H1 (cell line): ENCODE data around the gene PCED1B. TPM values are rescaled to one million over a fixed set of nuclear protein-coding genes. Genes with fewer than 3 reads are reported as not detected.

ENCODE experiments used
- CTCF ChIA-PET: fragments of 300-600 bp; sonication (Branson Sonifier 250); formaldehyde crosslinking; loops from one replicate; lab custom pipeline; 2021; ENCODE audit not compliant: partially characterized antibody; lab: Charles Lee
- POLR2A ChIA-PET: fragments of 300-600 bp; sonication (Branson Sonifier 250); formaldehyde crosslinking; loops from one replicate; lab custom pipeline; 2021; ENCODE audit warnings: inconsistent platforms; ENCODE audit not compliant: partially characterized antibody; lab: Charles Lee
- DNase-seq, 2 experiments: peaks; one replicate each; pipeline versions ENCODE4 v3.0.0 to v3.0.0-alpha.2; 2010 to 2022; ENCODE audit warnings: low spot score in 2 of 2, low read depth in 1 of 2, mixed read lengths in 1 of 2
- FAIRE-seq: peaks from 2 replicates; lab custom pipeline; 2011; peaks lifted over from hg19 to GRCh38; lab: Jason Lieb, UNC
- H2AFZ ChIP-seq: 2 replicates; pipeline ENCODE4 v1.8.1; 2012; ENCODE audit warnings: low read length, inconsistent platforms
- H2AK5ac ChIP-seq: 2 replicates; pipeline ENCODE4 v1.6.1; 2013; ENCODE audit warnings: low read depth, low read length
- H2BK120ac ChIP-seq: replicated peaks from 2 replicates; pipeline ENCODE3; 2013; ENCODE audit warnings: low read depth, low read length, inconsistent platforms
- H2BK12ac ChIP-seq: 2 replicates; pipeline ENCODE4 v1.6.1; 2013; ENCODE audit warnings: low read depth, low read length
- H2BK15ac ChIP-seq: 2 replicates; pipeline ENCODE4 v1.6.1; 2013; ENCODE audit warnings: low read length
- H2BK20ac ChIP-seq: 2 replicates; pipeline ENCODE4 v1.6.1; 2013; ENCODE audit warnings: low read length
- H2BK5ac ChIP-seq: 2 replicates; pipeline ENCODE4 v1.6.1; 2013; ENCODE audit warnings: low read depth, low read length
- H3K14ac ChIP-seq: 2 replicates; pipeline ENCODE4 v1.6.1; 2013; ENCODE audit warnings: inconsistent platforms; ENCODE audit not compliant: insufficient read length
- H3K18ac ChIP-seq: 2 replicates; pipeline ENCODE4 v1.6.1; 2013; ENCODE audit warnings: low read length; ENCODE audit errors: extremely low read depth
- H3K23ac ChIP-seq: 2 replicates; pipeline ENCODE4 v1.6.1; 2013; ENCODE audit warnings: inconsistent platforms; ENCODE audit not compliant: insufficient read length
- H3K23me2 ChIP-seq: 2 replicates; pipeline ENCODE4 v1.6.1; 2013; ENCODE audit warnings: low read depth, low read length
- H3K27ac ChIP-seq: 2 replicates; pipeline ENCODE4 v1.6.1; 2011; ENCODE audit warnings: low read depth, low read length, inconsistent platforms
- H3K27me3 ChIP-seq, 4 experiments: replicated peaks in 1 of 4; 1 replicate in 1 of 4; 2 replicates in 3 of 4; pipeline versions ENCODE4 v1.6.1 to v1.8.1; 2011 to 2013; ENCODE audit warnings: low read length in 3 of 4, mild to moderate bottlenecking in 3 of 4, inconsistent platforms in 2 of 4, mixed read lengths in 2 of 4, moderate library complexity in 1 of 4; ENCODE audit not compliant: control insufficient read depth in 3 of 4, insufficient read depth in 3 of 4; ENCODE audit errors: extremely low read depth in 1 of 4
- H3K36me3 ChIP-seq, 4 experiments: 2 replicates each; pipeline versions ENCODE4 v1.6.1 to v1.8.1; 2011 to 2013; ENCODE audit warnings: mild to moderate bottlenecking in 4 of 4, low read length in 3 of 4, moderate library complexity in 2 of 4, control low read depth in 1 of 4, inconsistent platforms in 1 of 4; ENCODE audit not compliant: insufficient read depth in 4 of 4, control insufficient read depth in 2 of 4
- H3K4ac ChIP-seq: replicated peaks from 2 replicates; pipeline ENCODE3; 2013; ENCODE audit warnings: low read length, low read depth, mixed read lengths, inconsistent platforms; ENCODE audit not compliant: insufficient read length
- H3K4me1 ChIP-seq, 4 experiments: replicated peaks in 1 of 4; 1 replicate in 1 of 4; 2 replicates in 3 of 4; pipeline versions ENCODE4 v1.6.1 to v1.8.1; 2011 to 2013; ENCODE audit warnings: low read length in 3 of 4, inconsistent platforms in 2 of 4, mixed read lengths in 1 of 4; ENCODE audit not compliant: insufficient read depth in 4 of 4, control insufficient read depth in 3 of 4
- H3K4me2 ChIP-seq, 2 experiments: 2 replicates each; pipeline versions ENCODE4 v1.6.1 to v1.8.1; 2011 to 2013; ENCODE audit warnings: low read depth in 2 of 2, low read length in 2 of 2, control low read depth in 1 of 2, inconsistent platforms in 1 of 2, mild to moderate bottlenecking in 1 of 2; ENCODE audit not compliant: insufficient read depth in 1 of 2
- H3K4me3 ChIP-seq, 4 experiments: fragments of 200-600, 300-600 bp in 1 of 4; sonication (generic), shearing (Covaris generic), sonication (Bioruptor Twin) in 1 of 4; 2 replicates each; pipeline versions ENCODE4 v1.5.1 to v1.8.1; 2011 to 2016; ENCODE audit warnings: low read length in 4 of 4, low read depth in 3 of 4, control low read depth in 2 of 4, inconsistent platforms in 2 of 4, mild to moderate bottlenecking in 2 of 4, mixed read lengths in 1 of 4, moderate library complexity in 1 of 4; ENCODE audit not compliant: insufficient read depth in 2 of 4; ENCODE audit errors: extremely low read depth in 1 of 4
- H3K56ac ChIP-seq: replicated peaks from 2 replicates; pipeline ENCODE3; 2013; ENCODE audit warnings: low read depth, mild to moderate bottlenecking, mixed read lengths, low read length, inconsistent platforms; ENCODE audit not compliant: insufficient read length
- H3K79me1 ChIP-seq: 2 replicates; pipeline ENCODE4 v1.6.1; 2013; ENCODE audit warnings: low read depth, low read length, control low read depth
- H3K79me2 ChIP-seq, 2 experiments: 2 replicates each; pipeline versions ENCODE4 v1.6.1 to v1.8.1; 2012 to 2013; ENCODE audit warnings: low read length in 2 of 2, mild to moderate bottlenecking in 2 of 2, inconsistent platforms in 1 of 2; ENCODE audit not compliant: insufficient read depth in 2 of 2, control insufficient read depth in 1 of 2
- H3K9ac ChIP-seq, 4 experiments: replicated peaks in 1 of 4; 1 replicate in 1 of 4; 2 replicates in 3 of 4; pipeline versions ENCODE4 v1.6.1 to v1.8.1; 2011 to 2013; ENCODE audit warnings: low read depth in 3 of 4, low read length in 3 of 4, control low read depth in 2 of 4, mild to moderate bottlenecking in 2 of 4, moderate library complexity in 2 of 4, inconsistent platforms in 1 of 4; ENCODE audit errors: extremely low read depth in 1 of 4
- H3K9me3 ChIP-seq, 2 experiments: 2 replicates each; pipeline versions ENCODE4 v1.6.1 to v1.8.1; 2012 to 2013; ENCODE audit warnings: mild to moderate bottlenecking in 2 of 2, moderate library complexity in 2 of 2, control low read depth in 1 of 2, inconsistent platforms in 1 of 2, low read depth in 1 of 2, low read length in 1 of 2, mixed read lengths in 1 of 2; ENCODE audit not compliant: insufficient read depth in 2 of 2
- H4K20me1 ChIP-seq, 2 experiments: replicated peaks in 1 of 2; 2 replicates each; pipeline versions ENCODE3 to v1.8.1; 2011 to 2013; ENCODE audit warnings: inconsistent platforms in 2 of 2, low read length in 2 of 2, mild to moderate bottlenecking in 1 of 2; ENCODE audit not compliant: insufficient read depth in 2 of 2, control insufficient read depth in 1 of 2
- H4K5ac ChIP-seq: 2 replicates; pipeline ENCODE4 v1.6.1; 2013; ENCODE audit warnings: low read length, low read depth, mixed read lengths, inconsistent platforms; ENCODE audit not compliant: insufficient read length
- H4K8ac ChIP-seq: 2 replicates; pipeline ENCODE4 v1.8.0; 2013; ENCODE audit warnings: mild to moderate bottlenecking, moderate library complexity, low read length, inconsistent platforms; ENCODE audit not compliant: insufficient read depth; ENCODE audit errors: extremely low read depth
- H4K91ac ChIP-seq: replicated peaks from 2 replicates; pipeline ENCODE3; 2013; ENCODE audit warnings: low read length, mixed read lengths, inconsistent platforms; ENCODE audit not compliant: insufficient read length
- CREB1 ChIP-seq: IDR thresholded peaks from 2 replicates; pipeline ENCODE4 v1.6.1; 2012; ENCODE audit warnings: inconsistent platforms
- E2F6 ChIP-seq: IDR thresholded peaks from 2 replicates; pipeline ENCODE4 v1.6.1; 2012; ENCODE audit warnings: inconsistent platforms
- EZH2 ChIP-seq: fragments of 200-600 bp; sonication (generic); IDR thresholded peaks from 2 replicates; pipeline ENCODE4 v1.7.1; 2012; ENCODE audit warnings: low read depth, mild to moderate bottlenecking, moderate library complexity, low read length, inconsistent platforms; ENCODE audit not compliant: severe bottlenecking
- GABPA ChIP-seq: IDR thresholded peaks from 2 replicates; pipeline ENCODE4 v1.6.1; 2011; ENCODE audit warnings: mild to moderate bottlenecking, low read length, moderate library complexity, borderline replicate concordance; ENCODE audit not compliant: insufficient read depth
- JUN ChIP-seq: IDR thresholded peaks from 2 replicates; pipeline ENCODE4 v1.6.1; 2011; ENCODE audit warnings: low read depth, mild to moderate bottlenecking, improper control_type of control experiment, low read length
- POLR2AphosphoS5 ChIP-seq: IDR thresholded peaks from 2 replicates; pipeline ENCODE4 v1.6.1; 2011; ENCODE audit warnings: low read depth, low read length
- RBBP5 ChIP-seq: IDR thresholded peaks from 2 replicates; pipeline ENCODE4 v1.7.1; 2012; ENCODE audit warnings: low read depth, mild to moderate bottlenecking, inconsistent platforms, low read length, moderate library complexity, borderline replicate concordance
- RFX5 ChIP-seq: IDR thresholded peaks from 2 replicates; pipeline ENCODE4 v1.6.1; 2011; ENCODE audit warnings: low read depth, low read length, improper control_type of control experiment, borderline replicate concordance
- RXRA ChIP-seq: IDR thresholded peaks from 2 replicates; pipeline ENCODE4 v1.6.1; 2011; ENCODE audit warnings: low read depth, mild to moderate bottlenecking, low read length, moderate library complexity; ENCODE audit not compliant: insufficient read depth
- SIRT6 ChIP-seq: IDR thresholded peaks from one replicate; pipeline ENCODE4 v1.7.1; 2012; ENCODE audit warnings: low read length, inconsistent platforms
- TAF7 ChIP-seq: optimal IDR thresholded peaks from 2 replicates; pipeline ENCODE3; 2011; ENCODE audit warnings: low read depth, mild to moderate bottlenecking, inconsistent platforms, low read length, moderate library complexity, borderline replicate concordance
- WGBS, 2 experiments: shearing (Covaris generic) in 1 of 2; methylation state at CpG; one replicate each; pipeline versions ENCODE4 v1.1.6 to v1.1.7; 2013 to 2015; ENCODE audit warnings: low lambda C conversion rate in 2 of 2, mixed read lengths in 2 of 2, inconsistent platforms in 1 of 2, low coverage in 1 of 2, missing lambda C conversion rate in 1 of 2; ENCODE audit not compliant: insufficient replicate concordance in 2 of 2, insufficient coverage in 1 of 2, insufficient read length in 1 of 2; ENCODE audit errors: extremely low coverage in 1 of 2, missing lambda C conversion rate in 1 of 2; 5-methylcytosine and 5-hydroxymethylcytosine counted together
- polyA plus RNA-seq, 7 experiments: library from polyadenylated mRNA; depleted of rRNA in 3 of 7; stranded (reverse) in 5 of 7; unstranded in 2 of 7; fragments of >200 nt in 5 of 7; fragments of 200-250 nt in 2 of 7; gene quantifications; 1 replicate in 5 of 7; 2 replicates in 1 of 7; 4 replicates in 1 of 7; pipeline versions ENCODE4 v1.2.1 to v1.2.3, GENCODE V29; 2011 to 2013; ENCODE audit warnings: missing spikeins in 2 of 7, mixed read lengths in 2 of 7
- total RNA-seq: library from RNA; stranded (reverse); fragmentation: NEBNext Ultra II Directional; extraction: Animal tissue kit (Norgen Biotek cat#: 25700); gene quantifications from 2 replicates; pipeline ENCODE4 v1.2.1, GENCODE V29; 2021
- TF ChIP-seq, protein P1 (sequence below): IDR thresholded peaks from 2 replicates; pipeline ENCODE4 v1.6.1; 2012; ENCODE audit warnings: inconsistent platforms
- TF ChIP-seq, protein P2 (sequence below): IDR thresholded peaks from 2 replicates; pipeline ENCODE4 v1.6.1; 2011; ENCODE audit warnings: low read length, improper control_type of control experiment

Gene PCED1B
- total and polyA plus RNA-seq, 2 of the 8 experiments (the other 6 are each of a cell fraction or from before 2014, with no cell fraction given): 4.7 to 5.4 TPM

GRCh38 chr12:47054659-47055058 is 24.8 kb upstream of the PCED1B start:
- ChIA-PET CTCF (interaction anchor here (1.0 to 2.7 kb wide), 2 partner anchors 16 to 24 kb away, joined by 5 to 11 read pairs; partner anchors contain the start of gene PCED1B), POLR2A (no interaction called here)
- Histone ChIP-seq H3K79me1 (no peaks in the 10 kb centered on the region), H3K27me3 (no peaks in the 10 kb centered on the region), H3K14ac (no peak overlapping the region), H3K79me2 (no peaks in the 10 kb centered on the region), H3K4me3 (no peak overlapping the region), H3K4me2 (no peak overlapping the region), H2BK120ac (no peak overlapping the region), H2AFZ (no peak overlapping the region), H4K5ac (no peak overlapping the region), H3K18ac (no peak overlapping the region), H3K56ac (no peak overlapping the region), H4K8ac (no peak overlapping the region), H4K20me1 (no peaks in the 10 kb centered on the region), H2BK15ac (no peak overlapping the region), H3K27ac (no peak overlapping the region), H2BK5ac (no peak overlapping the region), H3K23me2 (no peaks in the 10 kb centered on the region), H3K4me1 (no peaks in the 10 kb centered on the region), H3K36me3 (no peaks in the 10 kb centered on the region), H3K23ac (no peak overlapping the region), H4K91ac (no peak overlapping the region), H3K9me3 (peaks cover 19 to 21% of the 10 kb centered on the region in 2 experiments), H2AK5ac (no peak overlapping the region), H2BK12ac (no peak overlapping the region), H3K4ac (no peak overlapping the region), H3K9ac (no peak overlapping the region), H2BK20ac (no peak overlapping the region)
- DNase-seq: no peak
- TF ChIP-seq GABPA: no peak
- no peak for TF ChIP-seq SIRT6
- TF ChIP-seq, protein P1, sequence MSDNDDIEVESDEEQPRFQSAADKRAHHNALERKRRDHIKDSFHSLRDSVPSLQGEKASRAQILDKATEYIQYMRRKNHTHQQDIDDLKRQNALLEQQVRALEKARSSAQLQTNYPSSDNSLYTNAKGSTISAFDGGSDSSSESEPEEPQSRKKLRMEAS: no peak
- TF ChIP-seq TAF7: no peak
- no peak for TF ChIP-seq JUN
- TF ChIP-seq CREB1: no peak
- TF ChIP-seq RFX5: no peak
- no peak for TF ChIP-seq POLR2AphosphoS5
- no peak for TF ChIP-seq RBBP5
- TF ChIP-seq, protein P2, sequence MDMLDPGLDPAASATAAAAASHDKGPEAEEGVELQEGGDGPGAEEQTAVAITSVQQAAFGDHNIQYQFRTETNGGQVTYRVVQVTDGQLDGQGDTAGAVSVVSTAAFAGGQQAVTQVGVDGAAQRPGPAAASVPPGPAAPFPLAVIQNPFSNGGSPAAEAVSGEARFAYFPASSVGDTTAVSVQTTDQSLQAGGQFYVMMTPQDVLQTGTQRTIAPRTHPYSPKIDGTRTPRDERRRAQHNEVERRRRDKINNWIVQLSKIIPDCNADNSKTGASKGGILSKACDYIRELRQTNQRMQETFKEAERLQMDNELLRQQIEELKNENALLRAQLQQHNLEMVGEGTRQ: no peak
- no peak for TF ChIP-seq E2F6
- no peak for TF ChIP-seq EZH2
- TF ChIP-seq RXRA: no peak
- 86% methylated on average over 4 of the region's 4 CpGs; no CpG with 5 or more reads in 1 of the 2 experiments for WGBS, 2 experiments
- no peak for FAIRE-seq
